Liver (tissue), 9 donors: Measurements from ENCODE around the gene PGAM5. TPM values are rescaled to one million over a fixed set of nuclear protein-coding genes. Genes with fewer than 3 reads are reported as not detected.

ENCODE experiments used
- DNase-seq: peaks from one replicate; pipeline ENCODE4 v3.0.0-alpha.2; 2017; ENCODE audit warnings: low spot score
- H3K27ac ChIP-seq, 2 donors: one replicate each; pipeline ENCODE4 v1.7.0; 2013; ENCODE audit warnings: inconsistent platforms in 2 of 2, low read length in 2 of 2, control low read depth in 1 of 2, low read depth in 1 of 2, mild to moderate bottlenecking in 1 of 2
- H3K27me3 ChIP-seq, 4 donors: one replicate each; pipeline versions ENCODE4 v1.6.1 to v1.7.0; 2013; ENCODE audit warnings: low read length in 3 of 4, inconsistent platforms in 1 of 4, mild to moderate bottlenecking in 1 of 4, moderate library complexity in 1 of 4; ENCODE audit not compliant: control insufficient read depth in 4 of 4, insufficient read depth in 4 of 4
- H3K36me3 ChIP-seq, 4 donors: one replicate each; pipeline versions ENCODE4 v1.6.1 to v1.7.0; 2013; ENCODE audit warnings: low read length in 3 of 4, mild to moderate bottlenecking in 3 of 4, low read depth in 1 of 4, moderate library complexity in 1 of 4; ENCODE audit not compliant: control insufficient read depth in 4 of 4, insufficient read depth in 3 of 4
- H3K4me1 ChIP-seq, 4 donors: one replicate each; pipeline versions ENCODE4 v1.6.1 to v1.7.0; 2013; ENCODE audit warnings: low read length in 3 of 4, mild to moderate bottlenecking in 3 of 4, moderate library complexity in 1 of 4; ENCODE audit not compliant: control insufficient read depth in 4 of 4, insufficient read depth in 4 of 4
- H3K4me3 ChIP-seq, 3 donors: one replicate each; pipeline versions ENCODE4 v1.6.1 to v1.7.0; 2013; ENCODE audit warnings: low read length in 3 of 3, control low read depth in 1 of 3, low read depth in 1 of 3, mild to moderate bottlenecking in 1 of 3
- H3K9ac ChIP-seq, 2 donors: one replicate each; pipeline ENCODE4 v1.7.0; 2013; ENCODE audit warnings: low read length in 2 of 2, mild to moderate bottlenecking in 2 of 2, moderate library complexity in 2 of 2, control low read depth in 1 of 2, low read depth in 1 of 2
- H3K9me3 ChIP-seq, 4 donors: one replicate each; pipeline versions ENCODE4 v1.6.1 to v1.7.0; 2013; ENCODE audit warnings: low read length in 3 of 4; ENCODE audit not compliant: control insufficient read depth in 4 of 4
- CTCF ChIP-seq: fragments of 150-350 bp; IDR thresholded peaks from 2 replicates; pipeline ENCODE4 v1.5.1; 2017; ENCODE audit warnings: improper control_type of control experiment, low read depth, low read length; ENCODE audit not compliant: missing input control
- EGR1 ChIP-seq, 2 donors: IDR thresholded peaks; 2 replicates each; pipeline ENCODE4 v1.6.1; 2016 to 2018; ENCODE audit warnings: antibody characterized with exemption in 2 of 2, low read depth in 2 of 2
- FOXA1 ChIP-seq: IDR thresholded peaks from 2 replicates; pipeline ENCODE4 v1.6.1; 2016; ENCODE audit warnings: antibody characterized with exemption
- FOXA2 ChIP-seq: IDR thresholded peaks from 2 replicates; pipeline ENCODE4 v1.6.1; 2016; ENCODE audit warnings: antibody characterized with exemption
- GABPA ChIP-seq, 2 donors: IDR thresholded peaks in 1 of 2; conservative IDR thresholded peaks in 1 of 2; 2 replicates each; pipeline ENCODE4 v1.6.1; 2016; ENCODE audit warnings: antibody characterized with exemption in 2 of 2, mild to moderate bottlenecking in 1 of 2, moderate library complexity in 1 of 2
- HNF4A ChIP-seq, 2 donors: conservative IDR thresholded peaks; 2 replicates each; pipeline ENCODE4 v1.6.1; 2016; ENCODE audit warnings: antibody characterized with exemption in 2 of 2, mild to moderate bottlenecking in 2 of 2
- HNF4G ChIP-seq: IDR thresholded peaks from 2 replicates; pipeline ENCODE4 v1.6.1; 2016; ENCODE audit warnings: antibody characterized with exemption
- JUND ChIP-seq, 2 donors: IDR thresholded peaks; 2 replicates each; pipeline ENCODE4 v1.6.1; 2016; ENCODE audit warnings: antibody characterized with exemption in 2 of 2
- MAX ChIP-seq: IDR thresholded peaks from 2 replicates; pipeline ENCODE4 v1.6.1; 2016; ENCODE audit warnings: antibody characterized with exemption
- NR2F2 ChIP-seq: IDR thresholded peaks from 2 replicates; pipeline ENCODE4 v1.6.1; 2016; ENCODE audit warnings: antibody characterized with exemption
- RAD21 ChIP-seq, 2 donors: IDR thresholded peaks; 2 replicates each; pipeline ENCODE4 v1.6.1; 2016; ENCODE audit warnings: antibody characterized with exemption in 2 of 2, mild to moderate bottlenecking in 2 of 2
- REST ChIP-seq: IDR thresholded peaks from 2 replicates; pipeline ENCODE4 v1.6.1; 2016; ENCODE audit warnings: antibody characterized with exemption, mild to moderate bottlenecking
- RXRA ChIP-seq, 2 donors: IDR thresholded peaks; 2 replicates each; pipeline ENCODE4 v1.6.1; 2017 to 2018; ENCODE audit warnings: antibody characterized with exemption in 2 of 2, mild to moderate bottlenecking in 1 of 2
- SP1 ChIP-seq: IDR thresholded peaks from 2 replicates; pipeline ENCODE4 v1.6.1; 2018; ENCODE audit warnings: antibody characterized with exemption, mild to moderate bottlenecking
- TAF1 ChIP-seq: conservative IDR thresholded peaks from 2 replicates; pipeline ENCODE4 v1.6.1; 2016; ENCODE audit warnings: antibody characterized with exemption, mild to moderate bottlenecking
- YY1 ChIP-seq: IDR thresholded peaks from 2 replicates; pipeline ENCODE4 v1.6.1; 2016; ENCODE audit warnings: antibody characterized with exemption, mild to moderate bottlenecking
- WGBS: extraction: QIAGEN DNeasy Blood & Tissue Kit; methylation state at CpG from one replicate; pipeline ENCODE4 v1.1.7; 2013; 5-methylcytosine and 5-hydroxymethylcytosine counted together
- polyA plus RNA-seq, 2 donors: library from polyadenylated mRNA; stranded (reverse) in 1 of 2; unstranded in 1 of 2; fragments of 200-250 nt in 1 of 2; fragments of >200 nt in 1 of 2; fragmentation: Nextera tagmentation in 1 of 2; extraction: Ambion mirVana in 1 of 2; gene quantifications; one replicate each; pipeline versions ENCODE4 v1.2.1 to v1.2.3, GENCODE V29; 2013 to 2015
- total RNA-seq, 2 donors: library from RNA; depleted of rRNA; stranded (reverse); fragments of >200 nt; gene quantifications; one replicate each; pipeline ENCODE4 v1.2.3, GENCODE V29; 2014
- TF ChIP-seq, protein P1 (sequence below): IDR thresholded peaks from 2 replicates; pipeline ENCODE4 v1.6.1; 2016; ENCODE audit warnings: antibody characterized with exemption
- donor health status: healthy.
- donor health status: healthy.
- donor health status: healthy.
- donor health status: healthy.
- donor health status: healthy.

Gene PGAM5
- total and polyA plus RNA-seq, 4 donors: 6.3 to 34.0 (median 22.2) TPM

- 42% methylated on average over 9 of the region's 9 CpGs for WGBS
- H3K27ac ChIP-seq: no peak overlapping the region
Observed at GRCh38 chr12:132715874-132716273, 5.2 kb downstream of the PGAM5 start.

DNA sequence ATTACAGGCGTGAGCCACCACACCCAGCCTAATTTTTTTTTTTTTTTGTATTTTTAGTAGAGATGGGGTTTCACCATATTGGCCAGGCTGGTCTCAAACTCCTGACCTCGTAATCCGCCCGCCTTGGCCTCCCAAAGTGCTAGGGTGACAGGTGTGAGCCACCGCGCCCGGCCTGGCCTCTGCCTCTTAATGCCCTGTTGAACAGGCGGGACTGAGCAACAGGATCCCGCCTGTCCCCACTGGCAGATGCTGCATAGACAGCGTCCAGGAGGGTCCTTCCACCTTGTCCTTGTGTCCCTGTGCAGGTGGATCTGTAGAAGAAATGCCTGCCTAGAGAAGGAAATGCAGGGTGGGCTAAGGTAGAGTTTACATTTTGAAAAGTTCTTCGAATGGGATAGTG lies 5.7 kb downstream of the PGAM5 start:
- Histone ChIP-seq H3K4me1 (peaks cover 0 to 8% (median 7%) of the 10 kb centered on the region in 4 donors), H3K27ac (no peak overlapping the region), H3K36me3 (peaks cover 19 to 44% (median 23%) of the 10 kb centered on the region in 4 donors), H3K4me3 (no peak overlapping the region), H3K27me3 (no peaks in the 10 kb centered on the region), H3K9me3 (no peaks in the 10 kb centered on the region), H3K9ac (no peak overlapping the region)
- 80% methylated on average over 11 of the region's 11 CpGs for WGBS
- TF ChIP-seq GABPA (IDR thresholded peaks at IDR 0.05 in 1 of 2, conservative IDR thresholded peaks at IDR 0.05 in 1 of 2) (no peak), HNF4G (no peak), EGR1 (IDR thresholded peaks at IDR 0.05; ENCODE audit: low read depth in 2 of 2) (no peak), SP1 (no peak), JUND (IDR thresholded peaks at IDR 0.05) (no peak), MAX (no peak), NR2F2 (no peak), RAD21 (IDR thresholded peaks at IDR 0.05) (no peak), YY1 (no peak), REST (no peak), FOXA2 (no peak), RXRA (IDR thresholded peaks at IDR 0.05) (no peak), CTCF (no peak), FOXA1 (no peak), TAF1 (no peak), HNF4A (conservative IDR thresholded peaks at IDR 0.05) (no peak)
- TF ChIP-seq, protein P1, sequence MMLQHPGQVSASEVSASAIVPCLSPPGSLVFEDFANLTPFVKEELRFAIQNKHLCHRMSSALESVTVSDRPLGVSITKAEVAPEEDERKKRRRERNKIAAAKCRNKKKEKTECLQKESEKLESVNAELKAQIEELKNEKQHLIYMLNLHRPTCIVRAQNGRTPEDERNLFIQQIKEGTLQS: no peak
- no peak for DNase-seq

More at GRCh38 chr12:132715874-132716273, 5.2 kb downstream of the PGAM5 start:
- no peaks in the 10 kb centered on the region for H3K9me3 ChIP-seq
- DNase-seq: no peak
- TF ChIP-seq JUND (IDR thresholded peaks at IDR 0.05) (no peak), HNF4A (conservative IDR thresholded peaks at IDR 0.05) (peak; percentile 35 to 67), SP1 (peak; percentile 26), RXRA (IDR thresholded peaks at IDR 0.05) (peak; percentile 46 to 70)
- no peak overlapping the region for H3K4me3 ChIP-seq
- no peaks in the 10 kb centered on the region for H3K27me3 ChIP-seq
- H3K9ac ChIP-seq: no peak overlapping the region
- peaks cover 0 to 10% (median 7%) of the 10 kb centered on the region in 4 donors for H3K4me1 ChIP-seq
- H3K36me3 ChIP-seq: peaks cover 14 to 39% (median 21%) of the 10 kb centered on the region in 4 donors
